NCI-H1092 (cell line): ENCODE measurements around the gene FOXB2.

Source experiments
- DNase-seq: peaks from one replicate; lab custom pipeline; 2025; lab: John Stamatoyannopoulos, UW

Gene FOXB2

GRCh38 chr9:77066388-77066787 is 46.9 kb downstream of the FOXB2 start:
- DNase-seq = no peak
